Dedifferentiated amniotic fluid mesenchymal stem cell (primary cell): ENCODE data around the gene MUC6.

Experiments
- DNase-seq: peaks from one replicate; pipeline ENCODE4 v3.0.0-alpha.2; 2016; ENCODE audit errors: extremely low spot score

MUC6 gene

GRCh38 chr11:1009371-1009770 is 27.1 kb downstream of the MUC6 start:
- no peak for DNase-seq

DNA sequence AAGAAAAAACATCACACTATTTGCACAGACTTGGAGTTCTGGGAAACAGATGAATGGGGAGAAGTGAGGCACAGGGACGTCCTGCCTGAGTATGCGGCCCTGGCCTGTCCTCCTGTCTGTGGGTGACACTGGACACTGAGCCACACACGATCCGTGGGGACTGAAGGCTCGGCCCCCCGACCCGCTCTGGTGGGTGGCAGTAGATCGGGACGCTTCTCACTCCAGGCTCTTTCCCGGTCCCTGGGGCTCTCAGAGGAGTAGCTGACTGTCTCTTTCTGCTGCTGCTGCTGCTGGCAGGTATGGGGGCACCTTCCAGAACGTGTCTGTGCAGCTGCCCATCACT is 27.7 kb downstream of the MUC6 start:
- DNase-seq = no peak

GRCh38 chr11:1008001-1008802 is 28.3 kb downstream of the MUC6 start:
- DNase-seq = no peak

GRCh38 chr11:1007279-1007678 is 29.2 kb downstream of the MUC6 start:
- DNase-seq = no peak

DNA sequence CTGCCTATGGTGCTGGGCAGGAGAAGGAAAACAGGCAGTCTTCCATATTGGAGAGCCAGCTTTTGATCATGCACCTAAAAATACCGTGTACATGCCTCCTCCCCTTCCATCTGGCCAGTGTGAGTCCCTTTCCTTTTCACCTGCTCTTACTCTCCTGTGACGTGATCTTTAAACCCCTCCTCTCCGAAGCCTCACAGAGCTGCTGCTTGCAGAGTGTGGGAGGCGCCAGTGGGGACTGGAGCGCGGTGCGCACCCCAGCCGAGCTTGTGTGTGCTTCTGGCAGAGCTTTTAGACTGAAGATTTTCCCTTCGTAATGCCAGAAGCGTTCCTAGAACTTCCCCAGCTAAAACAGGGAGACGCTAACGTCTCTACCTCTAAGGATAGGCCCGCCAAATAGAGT is 29.8 kb downstream of the MUC6 start:
- no peak for DNase-seq

- no peak for DNase-seq
These were observed 30.6 kb downstream of the MUC6 start for GRCh38 chr11:1005928-1006327.

- no peak for DNase-seq
These were observed 33.4 kb downstream of the MUC6 start for GRCh38 chr11:1003159-1003558.

- no peak for DNase-seq
These were observed 34.0 kb downstream of the MUC6 start for GRCh38 chr11:1002406-1002984.

GRCh38 chr11:1001617-1002405 is 34.7 kb downstream of the MUC6 start:
- DNase-seq = no peak

- no peak for DNase-seq
These were observed 35.9 kb downstream of the MUC6 start for GRCh38 chr11:1000357-1001278.

DNA sequence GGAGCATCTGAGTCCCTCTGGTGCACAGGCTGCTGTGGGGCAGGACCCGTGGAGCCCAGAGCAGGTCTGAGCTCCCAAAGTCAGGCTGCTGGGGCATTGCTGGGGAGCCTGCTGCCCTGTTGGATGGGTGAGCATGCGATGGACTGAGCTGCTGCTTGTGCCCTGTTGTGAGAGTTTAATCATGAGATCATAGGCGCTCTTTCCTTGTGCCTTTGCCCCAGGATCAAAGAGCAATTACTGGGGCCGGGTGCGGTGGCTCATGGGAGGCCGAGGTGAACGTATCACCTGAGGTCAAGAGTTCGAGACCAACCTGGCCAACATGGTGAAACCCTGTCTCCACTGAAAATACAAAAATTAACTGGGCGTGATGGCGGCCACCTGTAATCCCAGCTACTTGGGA is 37.5 kb downstream of the MUC6 start:
- DNase-seq = no peak

DNA sequence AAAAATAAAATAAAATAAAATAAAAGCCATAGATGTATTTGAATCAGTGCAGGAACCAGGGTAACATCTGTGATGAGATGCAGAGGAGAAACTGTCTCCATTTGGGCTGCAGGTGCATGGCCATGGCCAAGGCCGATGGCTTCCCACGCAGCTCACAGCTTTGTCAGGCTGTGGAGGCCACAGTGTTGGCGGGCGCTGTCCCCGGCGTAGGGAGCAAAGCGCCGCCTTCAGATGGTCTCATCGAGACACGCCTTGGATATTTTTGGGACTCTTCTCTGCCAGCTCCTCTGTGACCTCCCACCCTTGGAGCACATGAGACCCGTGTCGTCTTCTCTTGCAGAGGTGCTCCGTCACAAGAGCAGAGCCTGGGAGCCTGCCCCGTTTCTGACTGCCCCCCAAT is 38.6 kb downstream of the MUC6 start:
- DNase-seq = no peak

DNA sequence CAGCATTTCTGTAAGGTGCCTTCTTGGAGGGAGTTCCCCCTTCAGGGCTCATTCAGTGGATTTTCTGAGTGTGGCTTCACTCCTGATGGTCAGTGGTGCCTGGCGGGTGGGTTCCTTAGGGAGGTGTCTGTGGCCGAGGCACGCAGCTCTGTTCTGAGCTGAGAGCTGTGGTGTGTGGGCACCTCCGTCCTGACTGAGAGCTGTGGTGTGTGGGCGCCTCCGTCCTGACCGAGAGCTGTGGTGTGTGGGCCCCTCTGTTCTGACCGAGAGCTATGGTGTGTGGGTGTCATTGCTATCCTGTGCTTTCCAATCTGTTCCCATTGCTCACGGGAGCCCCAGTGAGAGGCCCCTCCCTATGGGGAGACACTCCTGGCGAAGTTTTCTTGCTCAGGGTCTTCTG is 39.8 kb downstream of the MUC6 start:
- no peak for DNase-seq

- DNase-seq = no peak
These were observed 40.6 kb downstream of the MUC6 start for GRCh38 chr11:995752-996420.

- no peak for DNase-seq
These were observed 41.3 kb downstream of the MUC6 start for GRCh38 chr11:995044-995751.

GRCh38 chr11:993632-994167 is 42.8 kb downstream of the MUC6 start:
- DNase-seq = no peak

DNA sequence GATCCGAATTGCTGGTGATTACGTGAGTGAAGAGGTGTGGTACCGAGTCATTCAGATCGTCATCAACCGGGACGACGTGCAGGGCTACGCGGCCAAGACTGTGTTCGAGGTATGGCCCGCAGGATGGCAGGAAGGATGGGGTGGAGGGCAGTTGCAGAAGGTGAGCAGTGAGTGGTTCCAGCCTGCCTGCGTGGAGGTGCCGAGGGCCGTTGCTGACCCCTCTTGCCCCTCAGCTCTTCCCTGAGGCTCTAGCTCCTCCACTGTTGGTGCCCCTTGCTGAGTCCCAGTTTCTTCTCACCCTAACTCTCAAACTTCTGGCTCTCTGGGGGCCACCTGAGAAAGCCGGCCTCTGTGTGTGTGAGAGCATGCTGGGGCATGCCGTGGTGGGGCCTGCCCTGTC is 43.9 kb downstream of the MUC6 start:
- no peak for DNase-seq

DNA sequence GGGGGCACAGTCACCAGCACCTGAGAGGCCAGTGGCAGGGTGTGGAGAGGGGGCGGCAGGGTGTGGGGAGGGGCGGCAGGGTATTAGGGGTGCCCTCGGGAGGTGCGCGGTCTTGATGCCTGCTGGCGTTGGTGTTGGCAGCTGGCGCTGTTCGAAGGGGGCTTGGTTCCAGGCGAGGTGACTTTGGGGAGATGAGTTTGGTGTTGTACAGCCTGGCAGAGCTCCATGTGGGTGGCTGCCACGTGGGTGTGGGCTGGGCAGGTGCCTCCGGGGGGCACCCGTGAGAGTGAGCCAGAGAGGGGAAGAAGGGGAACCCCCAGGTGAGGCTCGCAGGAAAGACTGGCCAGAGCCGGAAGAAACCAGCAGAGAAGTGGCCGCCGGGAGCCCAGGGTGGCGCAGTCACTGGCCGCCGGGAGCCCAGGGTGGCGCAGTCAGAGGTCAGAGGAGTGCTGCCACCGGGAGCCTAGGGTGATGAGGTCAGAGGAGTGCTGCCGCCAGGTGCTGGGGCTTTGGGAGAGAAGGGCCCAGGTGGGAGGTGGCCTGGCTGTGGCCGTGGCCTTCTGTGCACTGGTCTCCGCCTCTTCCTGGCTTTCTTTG is 44.7 kb downstream of the MUC6 start:
- DNase-seq = no peak

DNA sequence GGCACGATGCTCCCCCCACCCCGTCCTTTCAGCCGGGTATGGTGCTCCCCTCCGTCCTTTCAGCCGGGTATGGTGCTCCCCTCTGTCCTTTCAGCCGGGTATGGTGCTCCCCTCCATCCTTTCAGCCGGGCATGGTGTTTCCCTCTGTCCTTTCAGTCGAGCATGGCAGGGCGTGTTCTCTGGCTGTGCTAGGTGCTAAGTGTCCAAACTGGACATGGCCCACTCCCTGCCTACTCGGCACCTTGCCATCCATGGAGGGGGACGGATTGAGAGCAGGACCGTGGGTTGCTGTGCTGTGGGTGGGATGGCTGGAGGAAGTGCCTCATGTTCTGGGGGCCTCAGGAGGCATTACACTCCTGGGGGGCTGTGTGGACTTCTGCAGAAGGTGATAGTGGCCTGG is 45.5 kb downstream of the MUC6 start:
- DNase-seq = no peak

- no peak for DNase-seq
These were observed 46.4 kb downstream of the MUC6 start for GRCh38 chr11:990101-990500.
